Activated CD4-positive, alpha-beta memory T cell treated with anti-CD3 and anti-CD28 coated beads, Interleukin-2, amount 10 ng/mL, durations not matched to agents 7 days and 5 days (primary cell): ENCODE data around the gene SUFU. TPM values are rescaled to one million over a fixed set of nuclear protein-coding genes. Genes with fewer than 3 reads are reported as not detected.

Experiments
- CTCF ChIA-PET: fragments of 350-600 bp; sonication (Branson Sonifier 250); formaldehyde crosslinking; loops from one replicate; lab custom pipeline; 2021; ENCODE audit warnings: antibody characterized with exemption, inconsistent platforms; lab: Charles Lee
- POLR2A ChIA-PET: fragments of 350-600 bp; sonication (Branson Sonifier 250); formaldehyde crosslinking; loops from one replicate; lab custom pipeline; 2021; ENCODE audit warnings: antibody characterized with exemption; lab: Charles Lee
- DNase-seq: peaks from one replicate; pipeline ENCODE4 v3.0.0-alpha.2; 2020
- H3K27ac Mint-ChIP-seq: one replicate; pipeline ENCODE4 v1.8.0; 2021; ENCODE audit warnings: mild to moderate bottlenecking, mixed read lengths
- H3K27me3 Mint-ChIP-seq: one replicate; pipeline ENCODE4 v1.8.0; 2021; ENCODE audit warnings: mixed read lengths
- H3K36me3 Mint-ChIP-seq: one replicate; pipeline ENCODE4 v1.8.0; 2021; ENCODE audit warnings: low read depth, mixed read lengths
- H3K4me1 Mint-ChIP-seq: one replicate; pipeline ENCODE4 v1.8.0; 2021; ENCODE audit warnings: mixed read lengths
- H3K4me3 Mint-ChIP-seq: one replicate; pipeline ENCODE4 v1.8.0; 2021; ENCODE audit warnings: mild to moderate bottlenecking, mixed read lengths
- H3K9me3 Mint-ChIP-seq: one replicate; pipeline ENCODE4 v1.8.0; 2021; ENCODE audit warnings: mixed read lengths
- total RNA-seq, 2 experiments: library from RNA; stranded (reverse); gene quantifications; one replicate each; pipeline ENCODE4 v1.2.3, GENCODE V29; 2021

The SUFU gene
- total RNA-seq, 2 experiments from 2014 or later = 18.0 to 19.6 TPM

DNA sequence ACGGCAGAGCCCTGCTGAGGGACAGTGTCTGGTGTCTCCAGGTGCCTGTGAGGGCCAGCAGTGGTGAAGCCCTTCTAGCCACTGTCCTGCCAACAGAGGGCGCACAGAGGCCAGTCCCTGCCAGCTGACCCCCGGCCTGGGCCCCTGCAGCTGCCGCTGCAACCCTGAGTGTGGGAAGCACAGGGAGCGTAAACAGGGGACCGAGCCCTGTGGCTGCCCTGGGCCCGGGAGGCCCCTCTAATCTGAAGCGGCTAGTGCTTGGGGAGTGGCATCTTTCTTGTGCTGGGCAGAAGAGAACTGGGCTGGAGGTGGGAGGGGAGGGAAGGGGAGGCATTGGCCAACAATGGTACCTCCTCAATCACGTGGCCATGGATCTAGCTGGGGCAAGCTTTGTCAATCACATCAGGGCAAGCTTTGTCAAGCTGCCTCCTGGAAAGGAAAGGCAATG is 175.1 kb downstream of the SUFU start:
- ChIA-PET CTCF (interaction anchor here (0.8 to 3.1 kb wide), 2 partner anchors 9 to 223 kb away, joined by 4 to 17 read pairs; no protein-coding TSS in a partner anchor), POLR2A (interaction anchor here (1.0 to 1.1 kb wide), 3 partner anchors 8 to 35 kb away, joined by 3 read pairs; partner anchors contain the start of genes ARL3 and SFXN2)
- Mint-ChIP-seq H3K27ac (no peak overlapping the region), H3K4me3 (no peak overlapping the region), H3K4me1 (peaks cover 49% of the 10 kb centered on the region), H3K36me3 (peaks cover 16% of the 10 kb centered on the region), H3K27me3 (no peaks in the 10 kb centered on the region), H3K9me3 (no peaks in the 10 kb centered on the region)
- no peak for DNase-seq

DNA sequence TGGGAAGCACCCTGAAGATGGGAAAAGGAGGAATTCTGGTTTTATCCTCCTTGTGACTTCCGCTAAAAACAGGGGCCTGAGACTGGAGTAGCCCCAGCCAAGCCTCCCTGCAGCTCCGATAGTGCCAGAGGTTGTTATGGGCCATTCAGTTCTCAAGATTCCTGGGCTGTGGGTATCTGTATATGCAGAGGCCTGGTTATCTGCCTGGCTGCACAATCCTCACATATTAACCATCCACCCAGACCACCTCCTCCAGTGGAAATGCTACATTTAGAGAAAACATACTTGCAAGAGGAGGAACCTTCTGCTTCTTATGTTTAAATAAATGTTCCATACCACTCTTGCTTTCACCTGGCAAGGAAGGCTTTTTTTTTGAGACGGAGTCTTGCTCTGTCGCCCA is 175.8 kb downstream of the SUFU start:
- POLR2A ChIA-PET = interaction anchor here (1.0 kb wide), 2 partner anchors 28 to 34 kb away, joined by 3 read pairs; partner anchors contain the start of genes ARL3 and SFXN2
- no peak overlapping the region for H3K27ac Mint-ChIP-seq
- H3K4me1 Mint-ChIP-seq = peaks cover 41% of the 10 kb centered on the region
- CTCF ChIA-PET = interaction anchor here (0.8 to 3.1 kb wide), 3 partner anchors 10 to 222 kb away, joined by 4 to 17 read pairs (median 5); partner anchors contain the start of genes ARL3 and SFXN2
- no peaks in the 10 kb centered on the region for H3K27me3 Mint-ChIP-seq
- H3K4me3 Mint-ChIP-seq = no peak overlapping the region
- DNase-seq = no peak
- H3K36me3 Mint-ChIP-seq = peaks cover 17% of the 10 kb centered on the region
- H3K9me3 Mint-ChIP-seq = no peaks in the 10 kb centered on the region

DNA sequence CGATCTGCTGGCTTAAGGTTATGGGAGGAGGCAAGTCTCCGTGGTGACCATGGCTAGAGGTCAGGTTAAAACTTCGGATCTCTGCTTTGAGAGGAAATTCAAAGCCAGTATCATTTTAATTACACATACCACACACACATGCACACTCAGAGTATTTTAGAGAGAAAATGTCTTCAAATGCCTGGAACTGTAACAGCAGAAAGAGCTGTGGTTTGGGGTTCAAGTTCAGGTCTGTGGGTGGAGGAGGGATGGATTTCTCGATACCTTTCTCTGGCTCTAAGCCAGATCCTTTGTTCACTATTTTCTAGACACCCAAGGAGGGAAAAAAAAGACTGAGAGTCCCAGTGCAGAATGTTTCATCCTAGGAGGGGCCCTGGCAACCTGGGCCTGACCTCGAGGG is 177.9 kb downstream of the SUFU start:
- Mint-ChIP-seq H3K4me3 (no peak overlapping the region), H3K36me3 (peaks cover 23% of the 10 kb centered on the region), H3K4me1 (peaks cover 21% of the 10 kb centered on the region), H3K27me3 (no peaks in the 10 kb centered on the region), H3K27ac (no peak overlapping the region), H3K9me3 (no peaks in the 10 kb centered on the region)
- ChIA-PET POLR2A (interaction anchor here (2.1 kb wide), 1 partner anchor 36 kb away, joined by 11 read pairs; no protein-coding TSS in a partner anchor), CTCF (no interaction called here)
- DNase-seq = no peak

DNA sequence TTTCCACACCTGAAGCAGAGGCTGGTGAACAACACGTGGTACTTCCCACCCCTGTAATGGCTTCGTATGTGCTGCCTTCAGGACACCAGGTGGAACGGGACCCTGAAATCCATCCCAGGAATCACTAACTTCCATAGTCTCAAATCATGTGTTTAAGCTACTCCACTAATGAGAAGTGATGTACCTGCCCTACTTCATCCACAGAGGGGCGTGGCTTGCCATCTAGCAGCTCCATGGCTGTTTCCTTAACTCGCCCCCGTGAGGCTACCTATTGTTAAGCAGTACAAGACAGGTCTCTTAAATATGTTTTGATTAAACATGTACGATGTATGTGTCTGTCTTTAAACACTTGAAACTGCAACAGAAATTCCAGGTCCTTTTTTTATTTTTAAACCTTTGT is 178.6 kb downstream of the SUFU start:
- ChIA-PET CTCF (no interaction called here), POLR2A (interaction anchor here (2.1 kb wide), 1 partner anchor 37 kb away, joined by 11 read pairs; no protein-coding TSS in a partner anchor)
- Mint-ChIP-seq H3K27ac (no peak overlapping the region), H3K27me3 (no peaks in the 10 kb centered on the region), H3K4me3 (no peak overlapping the region), H3K4me1 (peaks cover 20% of the 10 kb centered on the region), H3K9me3 (no peaks in the 10 kb centered on the region), H3K36me3 (peaks cover 23% of the 10 kb centered on the region)
- DNase-seq = no peak

DNA sequence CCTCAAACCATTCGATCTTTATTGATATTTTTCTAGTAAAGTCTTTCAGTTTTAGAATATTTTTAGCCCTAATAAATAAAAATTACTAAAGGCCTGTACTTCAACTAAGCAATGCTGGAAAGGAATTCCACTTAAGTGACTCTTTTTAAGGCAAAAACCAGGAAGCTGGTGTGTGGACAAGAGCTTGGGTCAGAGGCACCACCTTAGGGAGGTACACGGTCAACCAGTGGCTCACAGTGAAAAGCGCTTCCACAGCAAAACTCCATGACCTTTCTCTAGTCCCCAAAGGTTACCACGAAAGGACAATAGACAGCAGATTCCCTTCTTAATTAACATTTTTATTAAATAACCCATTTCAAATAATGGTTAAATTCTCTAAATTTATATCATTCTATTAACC is 179.2 kb downstream of the SUFU start:
- H3K27me3 Mint-ChIP-seq = no peaks in the 10 kb centered on the region
- ChIA-PET POLR2A (interaction anchor here (1.4 to 2.1 kb wide), 2 partner anchors 8 to 37 kb away, joined by 3 to 11 read pairs; no protein-coding TSS in a partner anchor), CTCF (no interaction called here)
- peaks cover 27% of the 10 kb centered on the region for H3K36me3 Mint-ChIP-seq
- peaks cover 20% of the 10 kb centered on the region for H3K4me1 Mint-ChIP-seq
- DNase-seq = no peak
- no peak overlapping the region for H3K27ac Mint-ChIP-seq
- no peaks in the 10 kb centered on the region for H3K9me3 Mint-ChIP-seq
- H3K4me3 Mint-ChIP-seq = no peak overlapping the region

Other genes starting within 250 kb of the SUFU start
- 100 to 1,000 TPM; 121 to 122 TPM for gene NFKB2, start 108.3 kb upstream of the SUFU start, total RNA-seq
- gene PSD, start 85.2 kb upstream of the SUFU start, total RNA-seq = 1 to 10 TPM; 1.4 TPM
- 10 to 100 TPM; 13.5 to 14.3 TPM for gene FBXL15, start 83.1 kb upstream of the SUFU start, total RNA-seq
- gene CUEDC2, start 71.4 kb upstream of the SUFU start, total RNA-seq = 10 to 100 TPM; 60.9 to 64.5 TPM
- under 1 TPM in 1 of 2 experiments, not detected in 1; 0.33 TPM for gene C10orf95, start 52.4 kb upstream of the SUFU start, total RNA-seq
- 10 to 100 TPM; 74.3 to 78.9 TPM for gene ACTR1A, start 1.3 kb upstream of the SUFU start, total RNA-seq
- gene TRIM8, start 140.5 kb downstream of the SUFU start, total RNA-seq = 10 to 100 TPM; 53.0 to 56.0 TPM
- gene ARL3, start 210.4 kb downstream of the SUFU start, total RNA-seq = 1 to 10 TPM; 5.7 to 6.1 TPM
- gene SFXN2, start 210.7 kb downstream of the SUFU start, total RNA-seq = 10 to 100 TPM; 10.8 to 11.5 TPM
- 10 to 100 TPM; 31.7 to 31.9 TPM for gene WBP1L, start 240.0 kb downstream of the SUFU start, total RNA-seq